NCI-H460 (cell line): ENCODE measurements around the gene BAG3. TPM values are rescaled to one million over a fixed set of nuclear protein-coding genes. Genes with fewer than 3 reads are reported as not detected.
"Not testable (repeated sequence)": the region's sequence is repeated elsewhere in the genome, so short reads cannot be mapped to it uniquely, and the experiment has no call there.

Experiments used
- DNase-seq: peaks from one replicate; pipeline ENCODE4 v3.0.0-alpha.2; 2016; ENCODE audit warnings: low read depth; ENCODE audit errors: extremely low read depth
- polyA plus RNA-seq: library from polyadenylated mRNA; depleted of rRNA; stranded (reverse); fragments of >200 nt; gene quantifications from 2 replicates; pipeline ENCODE4 v1.2.3, GENCODE V29; 2014; cell fraction: nucleus; rRNA removed
- total RNA-seq: library from RNA; depleted of rRNA; stranded (reverse); fragments of >200 nt; shearing (Covaris generic); gene quantifications from 2 replicates; pipeline ENCODE4 v1.2.3, GENCODE V29; 2014; rRNA removed

Gene BAG3
- total RNA-seq, result 16.6 and 17.6 TPM in 2 replicates
- 15.0 and 15.9 TPM in 2 replicates for polyA plus RNA-seq

GRCh38 chr10:119650692-119651513 lies at the start of gene BAG3:
TSS of gene BAG3 (plus strand) at chr10:119651380. CDS start at chr10:119651676, 296 bp downstream.
- peak; percentile 90 for DNase-seq

GRCh38 chr10:119602241-119603095 lies 48.7 kb upstream of the BAG3 start:
- no peak for DNase-seq

- DNase-seq, result no peak
Measured at GRCh38 chr10:119604468-119604867, 46.7 kb upstream of the BAG3 start.

- peak; percentile 42 for DNase-seq
Measured at GRCh38 chr10:119608316-119609155, 42.6 kb upstream of the BAG3 start.

GRCh38 chr10:119609516-119609915 lies 41.7 kb upstream of the BAG3 start:
- no peak for DNase-seq

- no peak for DNase-seq
Measured at GRCh38 chr10:119611433-119611832, 39.7 kb upstream of the BAG3 start.

- DNase-seq, result no peak
Measured at GRCh38 chr10:119613741-119614140, 37.4 kb upstream of the BAG3 start.

GRCh38 chr10:119614686-119615085 lies 36.5 kb upstream of the BAG3 start:
- DNase-seq, result no peak

- no peak for DNase-seq
Measured at GRCh38 chr10:119616882-119617570, 34.2 kb upstream of the BAG3 start.

GRCh38 chr10:119619215-119619614 lies 32.0 kb upstream of the BAG3 start:
- no peak for DNase-seq

GRCh38 chr10:119619811-119620210 lies 31.4 kb upstream of the BAG3 start:
- not testable (repeated sequence) for DNase-seq

GRCh38 chr10:119620241-119621077 lies 30.7 kb upstream of the BAG3 start:
- DNase-seq, result no peak

GRCh38 chr10:119621078-119621384 lies 30.1 kb upstream of the BAG3 start:
- DNase-seq, result no peak

GRCh38 chr10:119625570-119626280 lies 25.5 kb upstream of the BAG3 start:
- DNase-seq, result no peak

- no peak for DNase-seq
Measured at GRCh38 chr10:119630300-119630699, 20.9 kb upstream of the BAG3 start.

GRCh38 chr10:119633538-119634218 lies 17.5 kb upstream of the BAG3 start:
- no peak for DNase-seq

- no peak for DNase-seq
Measured at GRCh38 chr10:119634219-119634544, 17.0 kb upstream of the BAG3 start.

- DNase-seq, result no peak
Measured at GRCh38 chr10:119637631-119638030, 13.5 kb upstream of the BAG3 start.
